ENCODE data around the gene LFNG. TPM values are rescaled to one million over a fixed set of nuclear protein-coding genes. Genes with fewer than 3 reads are reported as not detected.

The LFNG gene
- polyA plus RNA-seq, 4 donors: 10.5 to 39.3 (median 17.5) TPM

GRCh38 chr7:2544541-2545188 lies 25.1 kb downstream of the LFNG start:
- WGBS, 3 donors: 94 to 96% (median 95%) methylated on average over 23 of the region's 23 CpGs
- DNase-seq (no peak), FAIRE-seq (no peak)
- no peaks in the 10 kb centered on the region for H3K27me3 ChIP-seq (ENCODE audit: control insufficient read depth in 3 of 3, insufficient read depth in 3 of 3, low read length in 3 of 3)
- no peak overlapping the region for H3K27ac ChIP-seq (ENCODE audit: low read depth in 1 of 3, low read length in 2 of 3)
- H3K9me3 ChIP-seq (ENCODE audit: control insufficient read depth in 2 of 2, insufficient read depth in 1 of 2, low read depth in 1 of 2, low read length in 1 of 2): no peaks in the 10 kb centered on the region
- H3K4me3 ChIP-seq (ENCODE audit: low read depth in 1 of 3, low read length in 3 of 3): no peak overlapping the region
- H3K36me3 ChIP-seq (ENCODE audit: control insufficient read depth in 3 of 3, insufficient read depth in 2 of 3, low read depth in 1 of 3, low read length in 3 of 3): peaks cover 21 to 91% (median 23%) of the 10 kb centered on the region in 3 donors
- H3K4me1 ChIP-seq (ENCODE audit: control insufficient read depth in 3 of 3, insufficient read depth in 2 of 3, low read depth in 1 of 3, low read length in 2 of 3): no peaks in the 10 kb centered on the region

DNA sequence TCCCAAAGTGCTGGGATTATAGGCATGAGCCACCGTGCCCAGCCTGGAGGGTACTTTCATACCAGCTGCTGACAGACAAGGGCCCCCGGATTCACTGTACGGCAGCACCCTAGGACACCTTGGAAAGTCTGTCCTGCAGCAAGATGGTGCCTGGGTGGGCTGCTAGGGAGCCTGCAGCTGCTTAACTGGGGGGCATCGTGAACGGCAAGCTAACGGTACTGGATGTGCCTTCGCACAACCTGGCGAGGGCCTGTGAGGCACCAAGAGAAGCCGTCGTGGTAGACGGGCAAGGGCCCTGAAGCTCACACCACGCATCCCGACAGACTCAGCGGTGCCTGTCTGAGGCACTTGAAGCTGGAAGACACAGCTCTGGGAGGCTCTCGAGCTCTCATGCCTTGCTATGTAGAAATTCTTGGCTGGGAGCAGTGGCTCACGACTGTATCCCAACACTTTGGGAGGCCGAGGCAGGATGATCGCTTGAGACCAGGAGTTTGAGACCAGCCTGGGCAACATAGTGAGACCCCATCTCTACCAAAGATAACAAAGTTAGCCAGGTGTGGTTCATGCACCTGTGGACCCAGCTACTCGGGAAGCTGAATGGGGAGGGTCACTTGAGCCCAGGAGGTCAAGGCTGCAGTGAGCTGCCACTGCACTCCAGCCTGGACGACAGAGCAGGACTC lies 26.3 kb downstream of the LFNG start:
- WGBS, 3 donors: 93 to 96% (median 95%) methylated on average over 20 of the region's 20 CpGs
- Histone ChIP-seq H3K4me1 (ENCODE audit: control insufficient read depth in 3 of 3, insufficient read depth in 2 of 3, low read depth in 1 of 3, low read length in 2 of 3) (no peaks in the 10 kb centered on the region), H3K36me3 (ENCODE audit: control insufficient read depth in 3 of 3, insufficient read depth in 2 of 3, low read depth in 1 of 3, low read length in 3 of 3) (peaks cover 21 to 87% (median 21%) of the 10 kb centered on the region in 3 donors), H3K9me3 (ENCODE audit: control insufficient read depth in 2 of 2, insufficient read depth in 1 of 2, low read depth in 1 of 2, low read length in 1 of 2) (no peaks in the 10 kb centered on the region), H3K27me3 (ENCODE audit: control insufficient read depth in 3 of 3, insufficient read depth in 3 of 3, low read length in 3 of 3) (no peaks in the 10 kb centered on the region), H3K27ac (ENCODE audit: low read depth in 1 of 3, low read length in 2 of 3) (no peak overlapping the region), H3K4me3 (ENCODE audit: low read depth in 1 of 3, low read length in 3 of 3) (no peak overlapping the region)
- DNase-seq (no peak), FAIRE-seq (no peak)

- H3K4me3 ChIP-seq (ENCODE audit: low read depth in 1 of 3, low read length in 3 of 3): no peak overlapping the region
- H3K4me1 ChIP-seq (ENCODE audit: control insufficient read depth in 3 of 3, insufficient read depth in 2 of 3, low read depth in 1 of 3, low read length in 2 of 3): no peaks in the 10 kb centered on the region
- no peak for FAIRE-seq
- WGBS, 3 donors: 91 to 95% (median 94%) methylated on average over 31 of the region's 31 CpGs
- no peak overlapping the region for H3K27ac ChIP-seq (ENCODE audit: low read depth in 1 of 3, low read length in 2 of 3)
- no peak for DNase-seq
- no peaks in the 10 kb centered on the region for H3K27me3 ChIP-seq (ENCODE audit: control insufficient read depth in 3 of 3, insufficient read depth in 3 of 3, low read length in 3 of 3)
- peaks cover 16 to 80% (median 18%) of the 10 kb centered on the region in 3 donors for H3K36me3 ChIP-seq (ENCODE audit: control insufficient read depth in 3 of 3, insufficient read depth in 2 of 3, low read depth in 1 of 3, low read length in 3 of 3)
- H3K9me3 ChIP-seq (ENCODE audit: control insufficient read depth in 2 of 2, insufficient read depth in 1 of 2, low read depth in 1 of 2, low read length in 1 of 2): no peaks in the 10 kb centered on the region
Observed at GRCh38 chr7:2546776-2547586, 27.4 kb downstream of the LFNG start.

DNA sequence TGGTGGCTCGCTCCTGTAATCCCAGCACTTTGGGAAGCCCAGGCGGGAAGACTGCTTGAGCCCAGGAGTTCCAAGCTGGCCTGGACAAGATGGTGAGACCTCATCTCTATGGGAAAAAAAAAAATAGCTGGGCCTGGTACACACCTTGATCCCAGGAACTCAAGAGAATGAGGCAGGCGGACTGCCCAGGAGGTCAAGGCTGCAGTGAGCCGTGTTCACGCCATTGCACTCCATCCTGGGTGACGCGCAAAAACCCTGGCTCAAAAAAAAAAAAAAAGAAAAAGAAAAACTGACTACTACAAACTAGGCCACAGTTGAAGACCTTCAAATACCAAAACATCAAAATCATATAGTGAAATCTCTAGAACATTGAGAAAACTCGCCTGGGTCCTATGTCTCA lies 31.8 kb downstream of the LFNG start:
- Histone ChIP-seq H3K27ac (ENCODE audit: low read depth in 1 of 3, low read length in 2 of 3) (no peak overlapping the region), H3K36me3 (ENCODE audit: control insufficient read depth in 3 of 3, insufficient read depth in 2 of 3, low read depth in 1 of 3, low read length in 3 of 3) (peaks cover 5 to 54% (median 8%) of the 10 kb centered on the region in 3 donors), H3K9me3 (ENCODE audit: control insufficient read depth in 2 of 2, insufficient read depth in 1 of 2, low read depth in 1 of 2, low read length in 1 of 2) (no peaks in the 10 kb centered on the region), H3K4me1 (ENCODE audit: control insufficient read depth in 3 of 3, insufficient read depth in 2 of 3, low read depth in 1 of 3, low read length in 2 of 3) (peaks cover 3 to 17% (median 3%) of the 10 kb centered on the region in 3 donors), H3K4me3 (ENCODE audit: low read depth in 1 of 3, low read length in 3 of 3) (no peak overlapping the region), H3K27me3 (ENCODE audit: control insufficient read depth in 3 of 3, insufficient read depth in 3 of 3, low read length in 3 of 3) (no peaks in the 10 kb centered on the region)
- DNase-seq: no peak
- 94% methylated on average over 8 of the region's 8 CpGs for WGBS, 3 donors
- FAIRE-seq: no peak

- Histone ChIP-seq H3K27ac (ENCODE audit: low read depth in 1 of 3, low read length in 2 of 3) (no peak overlapping the region), H3K9me3 (ENCODE audit: control insufficient read depth in 2 of 2, insufficient read depth in 1 of 2, low read depth in 1 of 2, low read length in 1 of 2) (no peaks in the 10 kb centered on the region), H3K4me3 (ENCODE audit: low read depth in 1 of 3, low read length in 3 of 3) (no peak overlapping the region), H3K36me3 (ENCODE audit: control insufficient read depth in 3 of 3, insufficient read depth in 2 of 3, low read depth in 1 of 3, low read length in 3 of 3) (peaks cover 0 to 38% (median 2%) of the 10 kb centered on the region in 3 donors), H3K27me3 (ENCODE audit: control insufficient read depth in 3 of 3, insufficient read depth in 3 of 3, low read length in 3 of 3) (no peaks in the 10 kb centered on the region), H3K4me1 (ENCODE audit: control insufficient read depth in 3 of 3, insufficient read depth in 2 of 3, low read depth in 1 of 3, low read length in 2 of 3) (peaks cover 3 to 18% (median 3%) of the 10 kb centered on the region in 3 donors)
- FAIRE-seq (no peak), DNase-seq (no peak)
- WGBS, 3 donors: 94 to 96% (median 95%) methylated on average over 10 of the region's 10 CpGs
Observed at GRCh38 chr7:2553108-2553507, 33.5 kb downstream of the LFNG start.

GRCh38 chr7:2553831-2554581 lies 34.4 kb downstream of the LFNG start:
- peak overlapping the region in 1 of 3 donors; percentile 13 for H3K27ac ChIP-seq (ENCODE audit: low read depth in 1 of 3, low read length in 2 of 3)
- peak in 1 of 2 donors; percentile 8 for DNase-seq
- no peak for FAIRE-seq
- H3K36me3 ChIP-seq (ENCODE audit: control insufficient read depth in 3 of 3, insufficient read depth in 2 of 3, low read depth in 1 of 3, low read length in 3 of 3): peaks cover 0 to 33% (median 2%) of the 10 kb centered on the region in 3 donors
- 50 to 69% (median 56%) methylated on average over 16 of the region's 16 CpGs for WGBS, 3 donors
- H3K4me1 ChIP-seq (ENCODE audit: control insufficient read depth in 3 of 3, insufficient read depth in 2 of 3, low read depth in 1 of 3, low read length in 2 of 3): peaks cover 3 to 24% (median 3%) of the 10 kb centered on the region in 3 donors
- no peaks in the 10 kb centered on the region for H3K9me3 ChIP-seq (ENCODE audit: control insufficient read depth in 2 of 2, insufficient read depth in 1 of 2, low read depth in 1 of 2, low read length in 1 of 2)
- peak overlapping the region; percentile 63 to 92 (median 65) for H3K4me3 ChIP-seq (ENCODE audit: low read depth in 1 of 3, low read length in 3 of 3)
- H3K27me3 ChIP-seq (ENCODE audit: control insufficient read depth in 3 of 3, insufficient read depth in 3 of 3, low read length in 3 of 3): no peaks in the 10 kb centered on the region

- DNase-seq: no peak
- WGBS, 3 donors: 2 to 6% (median 3%) methylated on average over 10 to 12 of the region's 12 CpGs
Observed at GRCh38 chr7:2554661-2555111, 35.1 kb downstream of the LFNG start.

More at GRCh38 chr7:2554661-2555111, 35.1 kb downstream of the LFNG start:
- FAIRE-seq: no peak
- peaks cover 3 to 24% (median 3%) of the 10 kb centered on the region in 3 donors for H3K4me1 ChIP-seq (ENCODE audit: control insufficient read depth in 3 of 3, insufficient read depth in 2 of 3, low read depth in 1 of 3, low read length in 2 of 3)
- H3K36me3 ChIP-seq (ENCODE audit: control insufficient read depth in 3 of 3, insufficient read depth in 2 of 3, low read depth in 1 of 3, low read length in 3 of 3): peaks cover 0 to 30% (median 0%) of the 10 kb centered on the region in 3 donors
- H3K27ac ChIP-seq (ENCODE audit: low read depth in 1 of 3, low read length in 2 of 3): no peak overlapping the region
- H3K9me3 ChIP-seq (ENCODE audit: control insufficient read depth in 2 of 2, insufficient read depth in 1 of 2, low read depth in 1 of 2, low read length in 1 of 2): no peaks in the 10 kb centered on the region
- H3K27me3 ChIP-seq (ENCODE audit: control insufficient read depth in 3 of 3, insufficient read depth in 3 of 3, low read length in 3 of 3): no peaks in the 10 kb centered on the region
- peak overlapping the region; percentile 63 to 92 (median 65) for H3K4me3 ChIP-seq (ENCODE audit: low read depth in 1 of 3, low read length in 3 of 3)
